A549 treated with GW870086 at 1 μM for 4 hours (cell line): Measurements from ENCODE around the gene RAB3D. TPM values are rescaled to one million over a fixed set of nuclear protein-coding genes. Genes with fewer than 3 reads are reported as not detected.

Experiments
- total RNA-seq: library from RNA; stranded (reverse); fragments of 200-300 nt; extraction: Qiagen RNA extraction; gene quantifications from 5 replicates; pipeline ENCODE4 v1.2.3, GENCODE V29; 2022; ENCODE audit warnings: low read depth

The RAB3D gene
- total RNA-seq = 3.3 to 5.0 TPM (median 4.4 TPM) in 5 replicates

GRCh38 chr19:11339254-11340098, at the start of gene RAB3D:
Gene RAB3D (minus strand): TSS chr19:11339657. CDS start chr19:11337399, 2,258 bp downstream.

GRCh38 chr19:11374433-11375142, 35.1 kb upstream of the RAB3D start, which contains the start of gene SWSAP1:
Gene SWSAP1 (plus strand): TSS chr19:11374666. CDS start chr19:11374681, 15 bp downstream.

GRCh38 chr19:11355160-11356073, 16.0 kb upstream of the RAB3D start, which contains the start of gene PLPPR2:
Gene PLPPR2 (plus strand): TSS chr19:11355432. CDS start chr19:11357674, 2,242 bp downstream.

GRCh38 chr19:11346104-11346940, 6.9 kb upstream of the RAB3D start, which contains the start of the genes CCDC159 and TMEM205:
Gene CCDC159 (plus strand): TSS chr19:11346519. CDS start chr19:11346607, 88 bp downstream.
Gene TMEM205 (minus strand): TSS chr19:11346268. CDS start chr19:11345619, 649 bp downstream.

GRCh38 chr19:11295665-11296245, 43.7 kb downstream of the RAB3D start, which contains the start of gene TSPAN16:
Gene TSPAN16 (plus strand): TSS chr19:11296160. CDS start chr19:11296298, 138 bp downstream.

Other genes starting within 250 kb of the RAB3D start
- 15.6 to 22.5 TPM (median 21.0 TPM) in 5 replicates for gene SPC24, start 183.9 kb downstream of the RAB3D start, total RNA-seq
- gene KANK2, start 142.1 kb downstream of the RAB3D start, total RNA-seq = 38.1 to 62.3 TPM (median 57.4 TPM) in 5 replicates
- not detected in 5 replicates for gene ANGPTL8, start 100.0 kb downstream of the RAB3D start, total RNA-seq
- 6.6 to 10.9 TPM (median 9.9 TPM) in 5 replicates for gene DOCK6, start 77.1 kb downstream of the RAB3D start, total RNA-seq
- not detected in 5 replicates for gene TSPAN16, start 43.5 kb downstream of the RAB3D start, total RNA-seq
- 93.3 to 126 TPM (median 112 TPM) in 5 replicates for gene TMEM205, start 6.6 kb upstream of the RAB3D start, total RNA-seq
- gene CCDC159, start 6.9 kb upstream of the RAB3D start, total RNA-seq = 3.1 to 4.8 TPM (median 4.0 TPM) in 5 replicates
- gene PLPPR2, start 15.8 kb upstream of the RAB3D start, total RNA-seq = 7.3 to 10.9 TPM (median 9.5 TPM) in 5 replicates
- 1.5 to 2.2 TPM (median 2.0 TPM) in 5 replicates for gene SWSAP1, start 35.0 kb upstream of the RAB3D start, total RNA-seq
- gene EPOR, start 44.7 kb upstream of the RAB3D start, total RNA-seq = 3.1 to 6.8 TPM (median 4.0 TPM) in 5 replicates
- gene RGL3, start 79.7 kb upstream of the RAB3D start, total RNA-seq = 0.66 to 2.4 TPM (median 1.9 TPM) in 5 replicates
- 0.82 to 2.4 TPM (median 1.1 TPM) in 5 replicates for gene ODAD3, start 95.5 kb upstream of the RAB3D start, total RNA-seq
- gene PRKCSH, start 96.0 kb upstream of the RAB3D start, total RNA-seq = 242 to 262 TPM (median 254 TPM) in 5 replicates
- gene ELAVL3, start 141.4 kb upstream of the RAB3D start, total RNA-seq = 0.05 to 0.19 TPM (median 0.11 TPM) in 4 of 5 replicates, not detected in the other
- gene ZNF653, start 166.2 kb upstream of the RAB3D start, total RNA-seq = 3.6 to 6.0 TPM (median 4.2 TPM) in 5 replicates
- 25.8 to 32.7 TPM (median 31.3 TPM) in 5 replicates for gene ECSIT, start 189.5 kb upstream of the RAB3D start, total RNA-seq
- 0.25 to 0.80 TPM (median 0.48 TPM) in 5 replicates for gene CNN1, start 199.2 kb upstream of the RAB3D start, total RNA-seq
- gene ELOF1, start 219.6 kb upstream of the RAB3D start, total RNA-seq = 90.8 to 109 TPM (median 97.1 TPM) in 5 replicates
- gene ACP5, start 238.0 kb upstream of the RAB3D start, total RNA-seq = 0.26 to 0.55 TPM (median 0.39 TPM) in 4 of 5 replicates, not detected in the other